ENCODE data around the gene DNER.
A peak's percentile ranks its signal among the peaks of the same experiment; 100 is the strongest.

The DNER gene

DNA sequence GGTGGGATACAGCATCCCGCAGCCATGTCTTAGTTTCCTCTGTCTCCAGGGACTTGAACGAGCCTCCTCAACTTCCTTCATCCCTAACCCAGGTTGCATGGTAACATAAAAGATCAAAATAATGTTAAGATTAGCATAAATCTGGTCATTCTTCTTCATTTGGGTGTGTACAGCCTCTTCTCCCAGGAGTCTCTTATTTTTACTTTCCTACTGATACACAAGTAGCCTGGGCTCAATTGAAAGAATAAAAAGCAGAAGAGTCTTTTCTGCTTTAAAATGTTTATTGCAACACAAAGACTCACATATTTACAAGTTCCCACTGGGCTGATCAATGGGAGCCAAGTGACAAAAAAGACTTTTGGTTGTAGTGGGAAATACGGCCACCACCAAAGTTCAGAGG, 305.4 kb downstream of the DNER start:
- H3K27ac ChIP-seq: peak overlapping the region; percentile 83; the same call in 1 of the 2 replicates
- TF ChIP-seq, protein P1, sequence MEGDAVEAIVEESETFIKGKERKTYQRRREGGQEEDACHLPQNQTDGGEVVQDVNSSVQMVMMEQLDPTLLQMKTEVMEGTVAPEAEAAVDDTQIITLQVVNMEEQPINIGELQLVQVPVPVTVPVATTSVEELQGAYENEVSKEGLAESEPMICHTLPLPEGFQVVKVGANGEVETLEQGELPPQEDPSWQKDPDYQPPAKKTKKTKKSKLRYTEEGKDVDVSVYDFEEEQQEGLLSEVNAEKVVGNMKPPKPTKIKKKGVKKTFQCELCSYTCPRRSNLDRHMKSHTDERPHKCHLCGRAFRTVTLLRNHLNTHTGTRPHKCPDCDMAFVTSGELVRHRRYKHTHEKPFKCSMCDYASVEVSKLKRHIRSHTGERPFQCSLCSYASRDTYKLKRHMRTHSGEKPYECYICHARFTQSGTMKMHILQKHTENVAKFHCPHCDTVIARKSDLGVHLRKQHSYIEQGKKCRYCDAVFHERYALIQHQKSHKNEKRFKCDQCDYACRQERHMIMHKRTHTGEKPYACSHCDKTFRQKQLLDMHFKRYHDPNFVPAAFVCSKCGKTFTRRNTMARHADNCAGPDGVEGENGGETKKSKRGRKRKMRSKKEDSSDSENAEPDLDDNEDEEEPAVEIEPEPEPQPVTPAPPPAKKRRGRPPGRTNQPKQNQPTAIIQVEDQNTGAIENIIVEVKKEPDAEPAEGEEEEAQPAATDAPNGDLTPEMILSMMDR (conservative IDR thresholded peaks at IDR 0.05; ENCODE audit: low read depth): no peak
- CTCF ChIA-PET: no interaction called here
- POLR2A ChIA-PET (ENCODE audit: low non-redundant PET): no interaction called here
- no peak for DNase-seq (ENCODE audit: low spot score)

DNA sequence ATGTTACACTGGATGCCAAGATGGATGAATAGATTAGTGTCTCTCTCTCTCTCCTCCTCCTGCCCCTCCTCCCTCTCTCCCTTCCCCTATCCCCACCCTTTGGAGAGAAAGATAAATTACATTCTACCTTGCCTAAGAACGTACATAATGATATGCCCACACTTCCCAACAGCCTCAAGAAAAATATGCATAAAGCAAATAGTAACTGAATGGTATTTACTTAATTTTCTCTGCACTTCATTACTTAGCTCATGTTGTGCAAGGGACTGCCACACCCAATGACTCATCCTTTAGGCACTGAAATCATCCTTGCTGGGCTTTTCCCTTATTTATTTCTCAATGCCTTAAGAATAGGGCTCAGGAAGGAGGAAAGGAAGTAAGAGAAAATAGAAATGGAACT, 306.0 kb downstream of the DNER start:
- POLR2A ChIA-PET (ENCODE audit: low non-redundant PET): no interaction called here
- CTCF ChIA-PET: no interaction called here
- DNase-seq (ENCODE audit: low spot score): peak; percentile 91
- H3K27ac ChIP-seq: peak overlapping the region; percentile 83; the same call in 1 of the 2 replicates
- TF ChIP-seq, protein P1 (conservative IDR thresholded peaks at IDR 0.05; ENCODE audit: low read depth): no peak

DNA sequence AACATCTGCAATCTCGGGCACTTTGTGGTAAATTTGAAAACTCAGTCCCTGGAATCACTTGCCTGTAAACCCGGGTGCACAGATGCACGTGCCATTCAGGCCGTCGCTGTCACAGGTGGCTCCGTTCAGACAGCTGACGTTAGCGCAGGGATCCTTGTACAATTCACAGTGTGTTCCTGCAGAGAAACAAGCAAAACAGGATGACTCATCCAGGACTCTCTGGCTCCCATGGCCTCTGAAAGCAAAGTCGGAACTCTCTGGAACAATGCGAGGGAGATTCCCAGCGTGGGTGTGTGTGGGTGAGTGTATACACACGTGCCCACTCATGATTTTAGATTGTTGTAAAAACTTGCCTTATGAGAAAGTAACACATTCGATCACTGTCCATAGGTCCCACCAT, 307.2 kb downstream of the DNER start:
- TF ChIP-seq, protein P1 (conservative IDR thresholded peaks at IDR 0.05; ENCODE audit: low read depth): no peak
- peak; percentile 83 for DNase-seq (ENCODE audit: low spot score)
- CTCF ChIA-PET: interaction anchor here (0.6 kb wide), 1 partner anchor 209 kb away, joined by 3 read pairs; no protein-coding TSS in a partner anchor
- peak overlapping the region; percentile 86 for H3K27ac ChIP-seq
- POLR2A ChIA-PET (ENCODE audit: low non-redundant PET): no interaction called here

DNA sequence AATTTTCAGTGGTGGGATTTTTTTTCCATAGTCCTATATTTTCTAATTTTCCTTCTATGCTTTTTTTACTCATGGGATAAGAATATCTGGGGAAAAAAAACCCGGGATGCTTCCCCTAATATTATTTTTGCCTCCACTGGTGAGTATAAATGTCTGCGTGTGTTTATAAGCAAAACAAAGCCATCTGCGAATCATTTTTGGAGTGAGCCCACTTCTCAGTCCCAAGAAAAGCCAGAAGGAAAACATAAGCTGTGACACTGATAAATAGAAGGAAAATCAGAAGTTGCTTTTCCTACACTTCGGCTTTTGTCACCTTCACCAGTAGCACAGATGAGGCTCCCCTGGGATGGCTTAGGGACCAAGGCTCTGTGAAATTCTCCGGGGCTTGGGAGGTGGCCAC, 308.6 kb downstream of the DNER start:
- ChIA-PET POLR2A (ENCODE audit: low non-redundant PET) (no interaction called here), CTCF (no interaction called here)
- DNase-seq (ENCODE audit: low spot score): no peak
- TF ChIP-seq, protein P1 (conservative IDR thresholded peaks at IDR 0.05; ENCODE audit: low read depth): no peak
- H3K27ac ChIP-seq: peak overlapping the region; percentile 86

DNA sequence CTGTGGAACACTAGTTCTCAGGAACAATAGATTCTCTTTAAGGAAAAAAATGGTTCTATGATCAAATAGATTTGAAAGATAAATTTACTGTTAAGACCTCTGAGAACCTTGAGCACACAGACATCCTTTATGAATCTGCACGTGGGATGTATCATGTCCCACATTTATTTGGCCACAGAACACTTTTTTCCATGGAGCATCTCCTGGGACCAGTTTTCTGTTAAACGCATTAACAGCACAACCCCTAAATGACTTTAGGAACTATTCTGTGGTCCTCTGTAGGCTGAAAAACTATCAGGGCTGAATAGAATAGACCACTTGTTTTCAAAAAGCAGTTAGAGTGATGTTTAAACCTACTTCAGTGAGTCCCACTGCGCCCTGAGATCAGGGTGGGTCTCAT, 311.1 kb downstream of the DNER start:
- TF ChIP-seq, protein P1 (conservative IDR thresholded peaks at IDR 0.05; ENCODE audit: low read depth): no peak
- DNase-seq (ENCODE audit: low spot score): no peak
- H3K27ac ChIP-seq: no peak overlapping the region
- ChIA-PET CTCF (interaction anchor here (0.6 kb wide), 1 partner anchor 34 kb away, joined by 3 read pairs; no protein-coding TSS in a partner anchor), POLR2A (ENCODE audit: low non-redundant PET) (no interaction called here)

DNA sequence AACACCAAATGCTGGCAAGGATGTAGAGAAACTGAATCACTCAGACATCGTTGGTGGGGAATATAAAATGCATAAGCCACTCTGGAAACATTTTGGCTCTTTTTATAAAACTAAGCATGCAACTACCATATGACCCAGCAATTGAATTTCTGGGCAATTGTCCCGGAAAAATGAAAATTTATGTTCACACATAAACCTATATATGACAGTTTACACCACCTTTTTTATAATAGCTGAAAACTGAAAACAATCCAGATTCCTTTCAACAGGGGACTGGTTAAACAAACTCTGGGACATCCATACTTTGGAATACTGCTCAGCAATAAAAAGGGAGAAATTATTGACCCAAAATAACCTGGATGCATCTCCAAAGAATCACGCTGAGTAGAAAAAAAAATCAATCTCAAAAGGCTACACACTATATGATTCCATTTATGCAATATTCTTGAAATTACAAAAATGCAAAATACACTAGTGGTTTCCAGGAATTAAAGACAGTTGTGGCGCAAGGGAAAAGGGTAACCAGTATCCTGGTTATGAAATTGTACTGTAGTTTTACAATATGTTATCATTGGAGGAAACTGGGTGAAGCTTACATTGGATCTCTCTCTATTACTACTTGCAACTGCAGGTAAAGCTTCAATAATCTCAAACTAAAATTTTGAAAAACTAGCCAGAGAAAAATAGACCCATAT, 313.0 kb downstream of the DNER start:
- H3K27ac ChIP-seq: no peak overlapping the region
- DNase-seq (ENCODE audit: low spot score): no peak
- CTCF ChIA-PET: interaction anchor here (0.6 kb wide), 1 partner anchor 1021 kb away, joined by 3 read pairs; no protein-coding TSS in a partner anchor
- TF ChIP-seq, protein P1 (conservative IDR thresholded peaks at IDR 0.05; ENCODE audit: low read depth): no peak
- POLR2A ChIA-PET (ENCODE audit: low non-redundant PET): no interaction called here

Data from RWPE1 (cell line).